SK-N-SH (cell line): Measurements from ENCODE around the gene EHD2. TPM values are rescaled to one million over a fixed set of nuclear protein-coding genes. Genes with fewer than 3 reads are reported as not detected.

Experiments used
- CTCF ChIA-PET: fragments of 300-600, 350-600 bp; formaldehyde crosslinking; extraction: SDS; loops from one replicate; lab custom pipeline; 2021; lab: Yijun Ruan, JAX
- POLR2A ChIA-PET: fragments of 350-600 bp; sonication (Branson Sonifier 250); formaldehyde crosslinking; extraction: SDS; loops from one replicate; lab custom pipeline; 2020; ENCODE audit warnings: antibody characterized with exemption, inconsistent platforms; lab: Yijun Ruan, JAX
- DNase-seq: peaks from one replicate; pipeline ENCODE4 v3.0.0; 2012
- H2AFZ ChIP-seq: fragments of 200-600 bp; sonication (generic); 2 replicates; pipeline ENCODE4 v1.8.1; 2016; ENCODE audit warnings: antibody characterized with exemption, mild to moderate bottlenecking, low read depth
- H3F3A ChIP-seq: fragments of 200-600 bp; sonication (generic); replicated peaks from 2 replicates; pipeline ENCODE3; 2016; ENCODE audit warnings: antibody characterized with exemption, mild to moderate bottlenecking; ENCODE audit not compliant: insufficient read depth
- H3K27ac ChIP-seq, 2 experiments: fragments of 200-500 bp in 1 of 2; fragments of 200-600 bp in 1 of 2; sonication (Bioruptor generic) in 1 of 2; sonication (generic), shearing (Covaris generic) in 1 of 2; 2 replicates each; pipeline versions ENCODE4 v1.5.1 to v1.6.1; 2014 to 2016; ENCODE audit warnings: low read depth in 2 of 2, inconsistent platforms in 1 of 2, low read length in 1 of 2, mild to moderate bottlenecking in 1 of 2, mixed read lengths in 1 of 2
- H3K27me3 ChIP-seq: fragments of 200-600 bp; sonication (generic), shearing (Covaris generic); 2 replicates; pipeline ENCODE4 v1.6.1; 2016; ENCODE audit warnings: mixed run types; ENCODE audit not compliant: insufficient read depth
- H3K36me3 ChIP-seq, 2 experiments: fragments of 200-500 bp in 1 of 2; fragments of 200-600 bp in 1 of 2; sonication (Bioruptor generic) in 1 of 2; sonication (generic) in 1 of 2; replicated peaks in 1 of 2; 2 replicates each; pipeline versions ENCODE3 to v1.5.1; 2014 to 2016; ENCODE audit warnings: low read length in 1 of 2, mild to moderate bottlenecking in 1 of 2; ENCODE audit not compliant: insufficient read depth in 2 of 2, control insufficient read depth in 1 of 2
- H3K4me1 ChIP-seq, 2 experiments: fragments of 200-500 bp in 1 of 2; fragments of 200-600 bp in 1 of 2; sonication (Bioruptor generic) in 1 of 2; sonication (generic), shearing (Covaris generic) in 1 of 2; 2 replicates each; pipeline versions ENCODE4 v1.5.1 to v1.6.1; 2014 to 2016; ENCODE audit warnings: low read depth in 1 of 2, low read length in 1 of 2, mixed run types in 1 of 2; ENCODE audit not compliant: insufficient read depth in 2 of 2, control insufficient read depth in 1 of 2
- H3K4me2 ChIP-seq: fragments of 200-600 bp; sonication (generic), shearing (Covaris generic); 2 replicates; pipeline ENCODE4 v1.6.1; 2017; ENCODE audit warnings: mixed run types
- H3K4me3 ChIP-seq, 2 experiments: fragments of 200-500 bp in 1 of 2; fragments of 200-600 bp in 1 of 2; sonication (Bioruptor generic) in 1 of 2; sonication (generic), shearing (Covaris generic) in 1 of 2; 2 replicates each; pipeline versions ENCODE4 v1.5.1 to v1.8.1; 2014 to 2016; ENCODE audit warnings: low read depth in 2 of 2, inconsistent platforms in 1 of 2, low read length in 1 of 2, mild to moderate bottlenecking in 1 of 2, mixed read lengths in 1 of 2, moderate library complexity in 1 of 2
- H3K79me2 ChIP-seq: fragments of 200-600 bp; sonication (generic); 2 replicates; pipeline ENCODE4 v1.8.1; 2017; ENCODE audit warnings: mild to moderate bottlenecking; ENCODE audit not compliant: insufficient read depth
- H3K9ac ChIP-seq: fragments of 200-600 bp; sonication (generic); 2 replicates; pipeline ENCODE4 v1.6.1; 2017; ENCODE audit warnings: mixed run types
- H3K9me2 ChIP-seq: fragments of 200-600 bp; sonication (generic); 2 replicates; pipeline ENCODE4 v1.6.1; 2017; ENCODE audit warnings: mixed run types
- H3K9me3 ChIP-seq: fragments of 200-600 bp; sonication (generic); 2 replicates; pipeline ENCODE4 v1.6.1; 2017; ENCODE audit warnings: mixed run types, mild to moderate bottlenecking, moderate library complexity
- H4K20me1 ChIP-seq: fragments of 200-600 bp; sonication (generic); 2 replicates; pipeline ENCODE4 v1.6.1; 2017; ENCODE audit warnings: mild to moderate bottlenecking, mixed run types; ENCODE audit not compliant: insufficient read depth
- CHD2 ChIP-seq: fragments of 150-350 bp; IDR thresholded peaks from 2 replicates; pipeline ENCODE4 v1.6.1; 2018; ENCODE audit warnings: low read length; ENCODE audit not compliant: partially characterized antibody
- CTCF ChIP-seq: fragments of 200-600 bp; sonication (generic); IDR thresholded peaks from 2 replicates; pipeline ENCODE4 v1.6.1; 2017; ENCODE audit warnings: antibody characterized with exemption, mild to moderate bottlenecking, moderate library complexity
- ELF1 ChIP-seq: IDR thresholded peaks from 2 replicates; pipeline ENCODE4 v1.4.0; 2012
- FOSL2 ChIP-seq: IDR thresholded peaks from 2 replicates; pipeline ENCODE4 v1.4.0; 2012; ENCODE audit warnings: low read depth, mild to moderate bottlenecking, moderate library complexity, borderline replicate concordance
- FOXJ3 ChIP-seq: sonication (generic); formaldehyde crosslinking; IDR thresholded peaks from 2 replicates; pipeline ENCODE4 v1.5.1; 2020; ENCODE audit warnings: mild to moderate bottlenecking, missing genetic modification reagents
- FOXM1 ChIP-seq: IDR thresholded peaks from 2 replicates; pipeline ENCODE4 v1.4.0; 2012; ENCODE audit warnings: low read depth, mild to moderate bottlenecking
- GABPA ChIP-seq: IDR thresholded peaks from 2 replicates; pipeline ENCODE4 v1.4.0; 2012; ENCODE audit warnings: low read depth, mild to moderate bottlenecking
- GATA2 ChIP-seq: sonication (generic); formaldehyde crosslinking; IDR thresholded peaks from 2 replicates; pipeline ENCODE4 v1.5.0; 2020; ENCODE audit warnings: mild to moderate bottlenecking, missing genetic modification reagents
- JUND ChIP-seq: IDR thresholded peaks from 2 replicates; pipeline ENCODE4 v1.4.0; 2012
- MEF2A ChIP-seq: IDR thresholded peaks from 2 replicates; pipeline ENCODE4 v1.4.0; 2012; ENCODE audit warnings: low read depth, borderline replicate concordance
- MXI1 ChIP-seq: IDR thresholded peaks from 2 replicates; pipeline ENCODE4 v1.6.1; 2012; ENCODE audit warnings: mild to moderate bottlenecking, low read depth, low read length, improper control_type of control experiment
- NFIC ChIP-seq: IDR thresholded peaks from 2 replicates; pipeline ENCODE4 v1.4.0; 2012; ENCODE audit warnings: borderline replicate concordance
- NRF1 ChIP-seq: IDR thresholded peaks from 2 replicates; pipeline ENCODE4 v1.6.1; 2012; ENCODE audit warnings: low read depth, mild to moderate bottlenecking, low read length
- POLR2AphosphoS5 ChIP-seq: IDR thresholded peaks from 2 replicates; pipeline ENCODE4 v1.6.1; 2012; ENCODE audit warnings: low read depth, low read length
- RAD21 ChIP-seq: IDR thresholded peaks from 2 replicates; pipeline ENCODE4 v1.6.1; 2012; ENCODE audit warnings: mild to moderate bottlenecking, low read length
- RXRA ChIP-seq: IDR thresholded peaks from 2 replicates; pipeline ENCODE4 v1.4.0; 2012; ENCODE audit warnings: low read depth, mild to moderate bottlenecking, borderline replicate concordance
- SMC3 ChIP-seq: IDR thresholded peaks from 2 replicates; pipeline ENCODE4 v1.6.1; 2012; ENCODE audit warnings: low read depth, low read length, improper control_type of control experiment
- TAF1 ChIP-seq: IDR thresholded peaks from 2 replicates; pipeline ENCODE4 v1.6.1; 2012; ENCODE audit warnings: low read depth, mild to moderate bottlenecking, low read length, moderate library complexity, borderline replicate concordance
- TCF12 ChIP-seq: IDR thresholded peaks from 2 replicates; pipeline ENCODE4 v1.4.0; 2012
- TEAD4 ChIP-seq: IDR thresholded peaks from 2 replicates; pipeline ENCODE4 v1.4.0; 2012; ENCODE audit warnings: mild to moderate bottlenecking, borderline replicate concordance; ENCODE audit not compliant: insufficient read depth
- ZBTB33 ChIP-seq: IDR thresholded peaks from 2 replicates; pipeline ENCODE4 v1.4.0; 2012; ENCODE audit warnings: low read depth, borderline replicate concordance
- WGBS: methylation state at CpG from one replicate; pipeline ENCODE4 v1.1.6; 2017; ENCODE audit warnings: low lambda C conversion rate; 5-methylcytosine and 5-hydroxymethylcytosine counted together
- polyA plus RNA-seq, 3 experiments: library from polyadenylated mRNA; depleted of rRNA; stranded (reverse); fragments of >200 nt; gene quantifications; 2 replicates each; pipeline ENCODE4 v1.2.3, GENCODE V29; 2012
- TF ChIP-seq, protein P1 (sequence below): IDR thresholded peaks from 2 replicates; pipeline ENCODE4 v1.4.0; 2012; ENCODE audit warnings: low read depth, borderline replicate concordance
- TF ChIP-seq, protein P2 (sequence below): IDR thresholded peaks from 2 replicates; pipeline ENCODE4 v1.6.1; 2012; ENCODE audit warnings: mild to moderate bottlenecking, low read depth, low read length, moderate library complexity

EHD2 gene
- polyA plus RNA-seq, 1 of the 3 experiments (the other 2 are of a cell fraction) = 55.5 TPM

DNA sequence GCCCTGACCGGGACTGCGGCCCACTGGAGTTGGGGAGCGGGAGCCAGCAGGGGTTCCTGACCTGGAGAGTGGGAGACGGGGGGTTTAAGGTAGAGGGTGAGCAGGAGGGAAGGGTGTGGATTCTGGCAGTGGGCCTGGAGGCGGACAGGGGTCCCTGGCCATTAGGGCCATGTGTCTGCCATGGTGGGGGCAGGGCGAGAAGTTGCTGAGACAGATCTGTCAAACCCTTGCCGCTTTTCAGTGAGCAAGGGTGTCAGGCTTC, 53.1 kb downstream of the EHD2 start (continued):
- TF ChIP-seq ZBTB33 = no peak
- TF ChIP-seq GATA2 (CRISPR knock-in tag) = no peak
- no peak for TF ChIP-seq RXRA
- no peak for TF ChIP-seq TCF12

- POLR2A ChIA-PET = no interaction called here
These were observed 53.4 kb downstream of the EHD2 start for GRCh38 chr19:47766670-47767069.

More at GRCh38 chr19:47766670-47767069, 53.4 kb downstream of the EHD2 start:
- 48% methylated on average over 7 of the region's 7 CpGs for WGBS
- Histone ChIP-seq H3K27ac (no peak overlapping the region), H3K27me3 (no peaks in the 10 kb centered on the region), H3K4me1 (no peaks in the 10 kb centered on the region; a peak in 1 of 4 replicates), H3K9me2 (no peaks in the 10 kb centered on the region)
- CTCF ChIA-PET = interaction anchor here (0.7 to 7.1 kb wide), 7 partner anchors 11 to 99 kb away, joined by 3 to 89 read pairs (median 4); partner anchors contain the start of genes EHD2 and SELENOW
- no peak for TF ChIP-seq FOXJ3 (CRISPR knock-in tag)
- no peak for TF ChIP-seq CTCF
- no peak for TF ChIP-seq GABPA
- no peak for TF ChIP-seq CHD2
- TF ChIP-seq MXI1 = no peak
- TF ChIP-seq, protein P1, sequence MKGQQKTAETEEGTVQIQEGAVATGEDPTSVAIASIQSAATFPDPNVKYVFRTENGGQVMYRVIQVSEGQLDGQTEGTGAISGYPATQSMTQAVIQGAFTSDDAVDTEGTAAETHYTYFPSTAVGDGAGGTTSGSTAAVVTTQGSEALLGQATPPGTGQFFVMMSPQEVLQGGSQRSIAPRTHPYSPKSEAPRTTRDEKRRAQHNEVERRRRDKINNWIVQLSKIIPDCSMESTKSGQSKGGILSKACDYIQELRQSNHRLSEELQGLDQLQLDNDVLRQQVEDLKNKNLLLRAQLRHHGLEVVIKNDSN = no peak
- TF ChIP-seq TAF1 = no peak
- TF ChIP-seq RAD21 = no peak
- no peak for TF ChIP-seq FOXM1
- no peak for TF ChIP-seq MEF2A
- TF ChIP-seq, protein P2, sequence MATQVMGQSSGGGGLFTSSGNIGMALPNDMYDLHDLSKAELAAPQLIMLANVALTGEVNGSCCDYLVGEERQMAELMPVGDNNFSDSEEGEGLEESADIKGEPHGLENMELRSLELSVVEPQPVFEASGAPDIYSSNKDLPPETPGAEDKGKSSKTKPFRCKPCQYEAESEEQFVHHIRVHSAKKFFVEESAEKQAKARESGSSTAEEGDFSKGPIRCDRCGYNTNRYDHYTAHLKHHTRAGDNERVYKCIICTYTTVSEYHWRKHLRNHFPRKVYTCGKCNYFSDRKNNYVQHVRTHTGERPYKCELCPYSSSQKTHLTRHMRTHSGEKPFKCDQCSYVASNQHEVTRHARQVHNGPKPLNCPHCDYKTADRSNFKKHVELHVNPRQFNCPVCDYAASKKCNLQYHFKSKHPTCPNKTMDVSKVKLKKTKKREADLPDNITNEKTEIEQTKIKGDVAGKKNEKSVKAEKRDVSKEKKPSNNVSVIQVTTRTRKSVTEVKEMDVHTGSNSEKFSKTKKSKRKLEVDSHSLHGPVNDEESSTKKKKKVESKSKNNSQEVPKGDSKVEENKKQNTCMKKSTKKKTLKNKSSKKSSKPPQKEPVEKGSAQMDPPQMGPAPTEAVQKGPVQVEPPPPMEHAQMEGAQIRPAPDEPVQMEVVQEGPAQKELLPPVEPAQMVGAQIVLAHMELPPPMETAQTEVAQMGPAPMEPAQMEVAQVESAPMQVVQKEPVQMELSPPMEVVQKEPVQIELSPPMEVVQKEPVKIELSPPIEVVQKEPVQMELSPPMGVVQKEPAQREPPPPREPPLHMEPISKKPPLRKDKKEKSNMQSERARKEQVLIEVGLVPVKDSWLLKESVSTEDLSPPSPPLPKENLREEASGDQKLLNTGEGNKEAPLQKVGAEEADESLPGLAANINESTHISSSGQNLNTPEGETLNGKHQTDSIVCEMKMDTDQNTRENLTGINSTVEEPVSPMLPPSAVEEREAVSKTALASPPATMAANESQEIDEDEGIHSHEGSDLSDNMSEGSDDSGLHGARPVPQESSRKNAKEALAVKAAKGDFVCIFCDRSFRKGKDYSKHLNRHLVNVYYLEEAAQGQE = no peak
- TF ChIP-seq FOSL2 = no peak
- TF ChIP-seq TEAD4 = no peak
- TF ChIP-seq POLR2AphosphoS5 = no peak
- TF ChIP-seq JUND = no peak
- no peak for TF ChIP-seq NFIC
- TF ChIP-seq NRF1 = no peak
- no peak for TF ChIP-seq ELF1
- TF ChIP-seq SMC3 = no peak
- TF ChIP-seq, all 33 proteins: peak for 0
- no peak overlapping the region for H3K9ac ChIP-seq
- no peaks in the 10 kb centered on the region for H4K20me1 ChIP-seq
- no peaks in the 10 kb centered on the region for H3K36me3 ChIP-seq
- H3F3A ChIP-seq = peaks cover 4% of the 10 kb centered on the region
- DNase-seq = no peak
- H3K79me2 ChIP-seq = no peaks in the 10 kb centered on the region
- no peak overlapping the region for H2AFZ ChIP-seq
- no peaks in the 10 kb centered on the region for H3K9me3 ChIP-seq
- H3K4me2 ChIP-seq = no peak overlapping the region
- H3K4me3 ChIP-seq = no peak overlapping the region
